Measurements from ENCODE around the gene KLF3. TPM values are rescaled to one million over a fixed set of nuclear protein-coding genes. Genes with fewer than 3 reads are reported as not detected.

The KLF3 gene
- total RNA-seq, 2 donors from 2014 or later: 91.7 to 95.2 TPM

- peaks cover 41% of the 10 kb centered on the region for H3K4me1 Mint-ChIP-seq
- H3K27ac Mint-ChIP-seq: peak overlapping the region; percentile 63
- no peaks in the 10 kb centered on the region for H3K27me3 Mint-ChIP-seq
- H3K9me3 ChIP-seq (ENCODE audit: control insufficient read depth, low read length, poor library complexity, severe bottlenecking): no peaks in the 10 kb centered on the region
- peak overlapping the region; percentile 77 for H3K4me3 Mint-ChIP-seq
- peaks cover 3% of the 10 kb centered on the region for H3K36me3 Mint-ChIP-seq (ENCODE audit: low read depth)
- DNase-seq: no peak
- ATAC-seq: no peak
These were observed 1.4 kb upstream of the KLF3 start for GRCh38 chr4:38662522-38663089.

GRCh38 chr4:38663090-38663800 lies 754 bp upstream of the KLF3 start:
- no peaks in the 10 kb centered on the region for H3K9me3 ChIP-seq (ENCODE audit: control insufficient read depth, low read length, poor library complexity, severe bottlenecking)
- no peak overlapping the region for H3K27ac Mint-ChIP-seq
- no peaks in the 10 kb centered on the region for H3K27me3 Mint-ChIP-seq
- peak in 1 of 3 donors; percentile 13 for DNase-seq
- H3K36me3 Mint-ChIP-seq (ENCODE audit: low read depth): peaks cover 3% of the 10 kb centered on the region
- peak overlapping the region; percentile 77 for H3K4me3 Mint-ChIP-seq
- peaks cover 39% of the 10 kb centered on the region for H3K4me1 Mint-ChIP-seq
- ATAC-seq: peak; percentile 44

DNA sequence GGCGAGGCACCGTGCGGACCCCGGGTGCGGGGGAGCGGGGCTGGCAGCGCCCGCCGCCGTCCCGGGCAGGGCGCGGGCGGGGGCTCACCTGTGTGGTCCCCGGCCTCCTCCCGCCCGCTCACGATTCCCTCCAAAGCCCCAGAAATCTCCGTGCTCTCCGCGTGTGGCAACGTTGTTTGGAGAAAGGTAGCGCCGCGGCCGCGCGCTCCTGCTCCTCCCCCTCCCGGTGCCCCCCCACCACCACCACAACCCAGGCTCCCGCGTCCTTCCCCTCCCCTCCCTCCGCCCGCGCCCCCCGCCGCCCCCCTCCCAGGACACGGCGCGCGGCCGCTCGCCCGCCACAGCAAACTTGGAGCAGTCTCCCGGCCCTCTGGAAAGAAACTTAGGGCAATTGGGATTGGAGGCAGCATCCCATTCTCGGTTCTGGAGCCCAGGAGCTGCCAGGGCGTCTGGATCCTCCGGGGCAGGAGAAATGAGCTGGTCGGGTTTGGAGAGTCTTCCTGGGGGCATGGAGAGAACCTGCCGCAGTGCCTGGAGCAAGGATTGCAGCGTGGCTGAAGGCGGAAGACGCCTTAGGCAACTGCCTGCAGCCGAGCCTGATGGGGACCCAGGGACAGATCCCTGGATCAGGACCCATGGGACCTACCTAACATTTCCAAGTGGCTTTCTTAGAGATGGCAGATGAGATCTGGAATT lies 855 bp downstream of the KLF3 start:
- H3K4me1 Mint-ChIP-seq: peaks cover 35% of the 10 kb centered on the region

GRCh38 chr4:38665551-38666411 lies 1.8 kb downstream of the KLF3 start:
- ATAC-seq: no peak
- H3K27me3 Mint-ChIP-seq: no peaks in the 10 kb centered on the region
- peak overlapping the region; percentile 95 for H3K27ac Mint-ChIP-seq
- H3K4me3 Mint-ChIP-seq: peak overlapping the region; percentile 97
- peaks cover 3% of the 10 kb centered on the region for H3K36me3 Mint-ChIP-seq (ENCODE audit: low read depth)
- no peaks in the 10 kb centered on the region for H3K9me3 ChIP-seq (ENCODE audit: control insufficient read depth, low read length, poor library complexity, severe bottlenecking)
- DNase-seq: no peak
- H3K4me1 Mint-ChIP-seq: peaks cover 41% of the 10 kb centered on the region

More for the DNA sequence above, 855 bp downstream of the KLF3 start:
- H3K9me3 ChIP-seq (ENCODE audit: control insufficient read depth, low read length, poor library complexity, severe bottlenecking): no peaks in the 10 kb centered on the region
- Mint-ChIP-seq H3K27ac (peak overlapping the region; percentile 95), H3K27me3 (no peaks in the 10 kb centered on the region), H3K36me3 (ENCODE audit: low read depth) (peaks cover 3% of the 10 kb centered on the region), H3K4me3 (peak overlapping the region; percentile 97)
- ATAC-seq (no peak), DNase-seq (peak; percentile 22 to 31 (median 30))

- ATAC-seq (no peak), DNase-seq (no peak)
- peak overlapping the region; percentile 95 for H3K27ac Mint-ChIP-seq
- H3K9me3 ChIP-seq (ENCODE audit: control insufficient read depth, low read length, poor library complexity, severe bottlenecking): no peaks in the 10 kb centered on the region
- peak overlapping the region; percentile 97 for H3K4me3 Mint-ChIP-seq
- H3K4me1 Mint-ChIP-seq: peaks cover 46% of the 10 kb centered on the region
- H3K27me3 Mint-ChIP-seq: no peaks in the 10 kb centered on the region
- peaks cover 3% of the 10 kb centered on the region for H3K36me3 Mint-ChIP-seq (ENCODE audit: low read depth)
These were observed 2.7 kb downstream of the KLF3 start for GRCh38 chr4:38666766-38667084.

DNA sequence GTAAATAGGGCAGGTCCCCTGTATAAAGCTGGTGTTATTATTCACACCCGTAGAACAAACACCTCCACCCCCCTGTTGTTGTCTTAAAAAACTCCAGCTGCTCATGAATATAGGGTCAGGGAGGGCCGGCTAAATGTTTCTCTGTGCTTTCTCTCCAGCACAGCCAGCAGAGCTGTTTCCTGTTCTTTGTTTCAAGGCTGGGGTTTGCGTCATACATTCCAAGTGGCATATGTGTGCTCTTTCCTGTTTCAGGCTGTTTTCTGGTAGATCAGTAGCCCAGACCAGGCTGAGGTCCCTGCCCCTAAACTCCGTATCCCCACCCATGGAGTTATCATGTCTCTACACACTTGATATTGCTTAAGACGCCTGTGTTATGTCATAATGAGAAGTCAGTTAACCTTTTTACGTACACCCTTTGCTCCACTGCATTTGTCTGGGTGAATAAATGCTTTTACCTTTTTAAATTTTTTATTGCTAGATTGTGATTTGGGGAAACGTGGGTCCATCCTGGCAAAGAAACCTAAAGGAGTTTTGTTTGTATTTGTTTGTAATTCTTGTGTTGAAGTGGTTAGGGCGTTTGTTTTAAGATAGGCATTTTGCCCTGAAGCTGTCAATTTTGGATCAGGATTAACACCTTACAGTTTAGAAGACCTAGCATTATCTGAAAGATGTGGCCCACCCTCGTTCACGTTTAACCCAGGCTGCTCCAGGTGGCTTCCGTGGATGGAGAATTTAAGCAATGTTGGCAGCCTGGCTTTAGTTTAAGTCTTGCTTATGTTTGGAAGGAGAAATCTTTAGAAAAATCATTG lies 3.3 kb downstream of the KLF3 start:
- Mint-ChIP-seq H3K4me3 (peak overlapping the region; percentile 97), H3K27ac (peak overlapping the region; percentile 95)

DNA sequence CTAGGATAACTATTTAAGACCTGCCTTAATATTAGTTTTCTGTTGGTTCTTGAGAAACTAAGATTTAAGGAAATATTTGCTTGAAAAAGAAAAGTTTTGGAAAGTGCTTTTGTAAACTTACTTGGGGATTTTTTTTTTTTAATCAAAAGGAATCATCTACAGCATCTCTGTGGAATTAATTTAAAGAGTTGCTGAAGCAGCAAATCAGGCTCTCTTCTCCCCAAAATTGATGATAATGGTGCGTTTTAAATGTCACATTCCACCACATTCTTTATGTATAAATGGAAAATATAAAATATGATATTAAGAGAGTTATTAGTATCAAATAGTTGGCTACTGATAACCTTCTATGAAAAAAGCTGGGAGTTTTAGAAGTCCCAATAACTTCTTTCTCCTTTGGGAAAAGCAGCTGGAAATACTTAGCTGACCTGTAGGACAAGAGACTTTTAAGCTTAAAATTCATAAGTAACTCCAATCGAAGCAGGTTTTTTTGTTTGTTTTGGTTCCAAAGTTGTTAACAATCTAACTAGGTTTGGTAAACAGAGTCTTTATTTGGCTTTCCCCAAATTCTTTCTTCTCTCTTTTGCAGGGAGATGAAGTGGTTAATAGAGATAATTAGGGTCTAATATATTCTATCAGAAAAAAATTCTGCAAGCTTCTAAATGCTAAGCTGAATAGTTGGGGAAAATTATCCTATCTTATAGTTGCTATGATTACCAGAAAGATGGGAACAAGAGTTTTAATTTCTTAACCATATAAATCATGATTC lies 4.4 kb downstream of the KLF3 start:
- Mint-ChIP-seq H3K36me3 (ENCODE audit: low read depth) (peaks cover 3% of the 10 kb centered on the region), H3K4me3 (peak overlapping the region; percentile 59), H3K4me1 (peaks cover 57% of the 10 kb centered on the region), H3K27me3 (no peaks in the 10 kb centered on the region), H3K27ac (peak overlapping the region; percentile 95)
- DNase-seq: no peak
- no peak for ATAC-seq
- H3K9me3 ChIP-seq (ENCODE audit: control insufficient read depth, low read length, poor library complexity, severe bottlenecking): no peaks in the 10 kb centered on the region

More for the DNA sequence above, 3.3 kb downstream of the KLF3 start:
- Mint-ChIP-seq H3K27me3 (no peaks in the 10 kb centered on the region), H3K36me3 (ENCODE audit: low read depth) (peaks cover 3% of the 10 kb centered on the region), H3K4me1 (peaks cover 46% of the 10 kb centered on the region)
- ATAC-seq (peak; percentile 56), DNase-seq (peak in 2 of 3 donors; percentile 38 to 51)
- no peaks in the 10 kb centered on the region for H3K9me3 ChIP-seq (ENCODE audit: control insufficient read depth, low read length, poor library complexity, severe bottlenecking)

GRCh38 chr4:38669208-38669607 lies 5.2 kb downstream of the KLF3 start:
- Mint-ChIP-seq H3K4me1 (peaks cover 64% of the 10 kb centered on the region), H3K36me3 (ENCODE audit: low read depth) (peaks cover 3% of the 10 kb centered on the region), H3K27ac (peak overlapping the region; percentile 95), H3K4me3 (peak overlapping the region; percentile 59), H3K27me3 (no peaks in the 10 kb centered on the region)
- H3K9me3 ChIP-seq (ENCODE audit: control insufficient read depth, low read length, poor library complexity, severe bottlenecking): no peaks in the 10 kb centered on the region
- DNase-seq (no peak), ATAC-seq (no peak)

DNA sequence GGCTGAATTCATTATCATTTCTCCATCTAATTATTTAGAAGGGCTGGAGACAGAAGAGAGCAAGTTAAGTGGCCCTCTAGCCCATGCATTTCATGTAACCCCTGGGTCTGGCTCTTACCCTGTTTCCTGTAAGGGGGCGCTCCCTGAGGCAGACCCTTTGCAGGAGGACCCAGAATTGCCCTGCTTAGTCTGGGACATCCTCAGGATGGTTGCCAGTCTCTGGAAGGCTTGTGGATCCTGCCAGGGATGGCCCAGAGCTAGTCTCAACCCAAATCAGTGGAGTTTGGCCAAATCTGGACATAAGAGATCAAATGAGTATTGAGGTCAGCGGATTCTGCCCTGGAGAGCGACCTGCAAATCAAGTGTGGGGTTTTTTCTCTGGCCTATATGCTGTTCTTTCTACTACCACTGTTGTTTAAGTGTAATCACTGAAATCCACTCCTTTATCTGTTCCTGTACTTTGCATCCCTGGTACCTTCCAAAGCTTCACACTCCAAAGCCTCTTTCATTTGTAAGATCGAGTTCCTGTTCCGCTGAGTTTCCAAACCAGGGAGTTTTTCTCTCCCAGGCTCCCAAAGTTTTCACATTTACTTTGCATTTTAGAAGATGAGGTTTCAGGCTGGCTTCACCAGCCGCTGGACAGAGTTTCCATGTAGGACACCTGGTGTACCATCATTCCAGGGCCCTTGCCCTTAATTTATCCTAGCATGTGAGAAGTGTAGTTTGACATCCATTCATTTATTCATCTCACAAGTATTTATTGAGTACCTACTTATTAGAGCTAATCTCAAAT lies 6.3 kb downstream of the KLF3 start:
- ATAC-seq: no peak
- H3K9me3 ChIP-seq (ENCODE audit: control insufficient read depth, low read length, poor library complexity, severe bottlenecking): no peaks in the 10 kb centered on the region
- no peaks in the 10 kb centered on the region for H3K27me3 Mint-ChIP-seq
- peak overlapping the region; percentile 89 for H3K4me3 Mint-ChIP-seq
- peak overlapping the region; percentile 95 for H3K27ac Mint-ChIP-seq
- H3K4me1 Mint-ChIP-seq: peaks cover 72% of the 10 kb centered on the region
- H3K36me3 Mint-ChIP-seq (ENCODE audit: low read depth): no peaks in the 10 kb centered on the region
- DNase-seq: no peak

DNA sequence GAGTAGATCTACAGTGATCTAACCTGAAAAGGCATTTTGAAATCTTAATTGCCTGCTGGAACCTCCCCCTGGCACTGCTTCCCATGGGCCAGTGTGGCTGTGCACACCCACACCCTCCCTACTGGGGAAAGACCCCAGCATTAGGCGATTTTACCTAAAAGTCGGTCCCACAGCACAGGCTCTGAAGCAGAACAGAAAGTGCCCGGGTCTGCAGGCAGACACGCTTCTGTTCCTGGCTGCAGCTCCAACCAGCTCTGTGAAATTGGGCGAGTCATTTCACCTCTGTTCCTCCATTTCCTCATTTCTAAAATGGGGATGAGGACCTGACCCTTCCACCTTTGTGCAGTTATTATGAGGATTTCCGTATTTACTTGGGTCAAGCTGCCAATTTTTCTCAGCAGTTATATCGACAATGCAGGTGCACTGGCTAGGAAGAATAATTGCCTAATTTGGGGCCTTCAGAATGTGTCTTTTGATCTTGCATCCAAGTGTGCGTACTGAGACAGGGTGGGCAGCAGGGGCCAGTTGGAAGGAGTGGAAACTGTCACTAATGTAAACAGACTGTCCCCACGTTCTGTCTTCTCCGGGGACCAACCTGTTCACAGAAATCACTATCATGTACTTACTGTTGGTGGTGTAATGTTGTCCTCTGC lies 7.1 kb downstream of the KLF3 start:
- DNase-seq (no peak), ATAC-seq (no peak)
- Mint-ChIP-seq H3K36me3 (ENCODE audit: low read depth) (no peaks in the 10 kb centered on the region), H3K27ac (peak overlapping the region; percentile 95), H3K4me3 (peak overlapping the region; percentile 89), H3K4me1 (peaks cover 79% of the 10 kb centered on the region), H3K27me3 (no peaks in the 10 kb centered on the region)
- no peaks in the 10 kb centered on the region for H3K9me3 ChIP-seq (ENCODE audit: control insufficient read depth, low read length, poor library complexity, severe bottlenecking)

DNA sequence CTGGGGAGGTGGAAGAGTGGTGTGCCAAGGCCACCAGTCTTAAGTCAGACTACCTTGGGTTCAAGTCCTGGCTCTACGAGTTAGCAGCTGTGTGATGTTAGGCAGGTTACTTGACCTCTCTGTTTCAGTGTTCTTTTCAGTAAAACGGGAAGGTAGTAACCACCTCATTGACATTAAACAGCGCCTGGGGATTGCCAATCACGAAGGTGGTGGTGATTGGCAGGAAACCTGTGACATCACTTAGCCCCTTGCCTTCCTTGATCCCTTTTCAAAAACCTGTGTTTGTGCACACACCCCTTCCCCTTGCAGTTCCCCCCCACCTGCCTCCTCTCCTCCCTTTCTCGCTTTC lies 7.6 kb downstream of the KLF3 start:
- DNase-seq (no peak), ATAC-seq (no peak)
- H3K9me3 ChIP-seq (ENCODE audit: control insufficient read depth, low read length, poor library complexity, severe bottlenecking): no peaks in the 10 kb centered on the region
- Mint-ChIP-seq H3K36me3 (ENCODE audit: low read depth) (no peaks in the 10 kb centered on the region), H3K4me1 (peaks cover 77% of the 10 kb centered on the region), H3K4me3 (peak overlapping the region; percentile 89), H3K27me3 (no peaks in the 10 kb centered on the region), H3K27ac (peak overlapping the region; percentile 95)

Data from T-helper 17 cell (primary cell).